NCI-H1930 (cell line): Measurements from ENCODE around the gene NNT.
A peak's percentile ranks its signal among the peaks of the same experiment; 100 is the strongest.
"Not testable (repeated sequence)": the region's sequence is repeated elsewhere in the genome, so short reads cannot be mapped to it uniquely, and the experiment has no call there.

Experiments used
- DNase-seq, 2 experiments: peaks; one replicate each; lab custom pipeline; 2025; lab: John Stamatoyannopoulos, UW

The NNT gene

DNA sequence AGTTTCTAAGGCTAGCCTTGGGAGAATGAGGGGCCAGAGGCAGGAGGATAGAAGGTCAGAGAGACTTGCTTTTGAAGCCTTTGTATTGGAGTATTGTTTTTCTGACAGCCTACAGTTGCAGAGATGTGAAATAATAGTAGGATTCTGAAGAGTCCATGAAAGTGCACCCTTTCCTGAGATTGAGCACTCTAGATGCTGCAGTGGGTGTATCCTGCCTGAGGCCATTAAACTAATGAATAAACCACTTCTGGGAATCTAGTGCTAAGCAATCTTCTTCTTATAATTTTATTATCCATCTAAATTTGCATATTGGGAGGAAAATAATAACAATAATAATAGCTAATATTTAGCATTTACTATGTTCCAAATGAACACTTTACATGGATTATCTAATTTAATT is 19.3 kb upstream of the NNT start:
- DNase-seq, result no peak

DNA sequence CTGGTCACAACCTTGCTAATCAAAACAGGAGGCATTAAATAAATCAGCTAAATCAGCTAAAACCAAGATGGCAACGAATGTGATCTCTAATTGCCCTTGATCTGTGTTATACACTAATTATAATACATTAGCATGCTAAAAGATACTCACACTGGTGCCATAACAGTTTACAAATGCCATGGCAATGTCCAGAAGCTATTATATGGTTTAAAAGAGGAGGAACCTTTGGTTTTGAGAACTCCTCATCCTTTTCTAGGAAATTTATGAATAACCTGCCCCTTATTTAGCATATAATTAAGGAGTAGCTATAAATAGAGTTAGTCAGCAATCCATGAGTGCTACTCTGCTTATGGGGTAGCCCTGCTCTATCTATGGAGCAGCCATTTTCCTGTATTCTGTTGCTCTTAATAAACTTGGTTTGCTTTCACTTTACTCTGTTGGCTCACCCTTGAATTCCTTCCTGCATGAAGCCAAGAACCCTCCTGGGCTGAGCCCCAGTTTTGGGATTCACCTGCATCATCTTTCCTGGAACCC is 18.7 kb upstream of the NNT start:
- DNase-seq, result no peak

DNA sequence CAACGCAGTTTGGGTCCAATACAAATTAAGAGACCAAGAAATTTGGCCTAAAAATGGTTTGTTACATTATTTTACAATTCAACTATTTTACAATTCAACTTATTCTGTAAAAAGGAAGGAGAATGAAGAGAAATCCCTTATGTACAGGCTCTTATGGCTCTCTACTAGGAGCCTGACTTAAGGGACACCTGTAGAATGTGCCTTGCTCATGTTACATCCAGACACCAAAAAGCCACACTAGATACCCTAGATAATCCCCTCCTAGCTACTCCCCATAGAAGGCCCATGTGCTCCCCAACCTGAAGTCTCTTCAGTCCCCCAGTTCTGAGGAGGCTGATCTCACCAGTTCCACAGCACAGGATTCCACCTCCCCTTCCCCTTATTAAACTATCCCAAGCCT is 14.1 kb upstream of the NNT start:
- DNase-seq, result no peak

DNA sequence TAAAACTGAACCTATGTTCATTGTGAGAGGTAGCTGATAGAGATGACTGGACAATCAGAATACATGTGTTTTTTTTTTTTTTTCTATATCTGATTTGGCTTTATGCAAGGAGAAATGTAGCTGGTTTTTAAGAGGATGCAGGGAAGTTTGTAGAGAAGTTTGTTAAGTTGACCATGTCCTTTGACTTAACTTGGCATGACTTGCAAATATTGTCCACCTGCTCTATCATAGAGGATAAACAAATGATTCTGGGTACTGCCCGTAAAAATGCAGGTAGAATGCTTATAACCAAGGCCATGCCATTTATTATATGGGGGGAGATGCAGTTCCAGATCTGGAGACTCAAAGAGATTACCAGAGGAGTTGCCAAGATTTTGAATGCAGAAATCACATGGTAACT is 13.7 kb upstream of the NNT start:
- DNase-seq, result no peak

- no peak for DNase-seq
Measured at GRCh38 chr5:43590700-43591099, 12.3 kb upstream of the NNT start.

GRCh38 chr5:43592363-43592762 is 10.6 kb upstream of the NNT start:
- no peak for DNase-seq

DNA sequence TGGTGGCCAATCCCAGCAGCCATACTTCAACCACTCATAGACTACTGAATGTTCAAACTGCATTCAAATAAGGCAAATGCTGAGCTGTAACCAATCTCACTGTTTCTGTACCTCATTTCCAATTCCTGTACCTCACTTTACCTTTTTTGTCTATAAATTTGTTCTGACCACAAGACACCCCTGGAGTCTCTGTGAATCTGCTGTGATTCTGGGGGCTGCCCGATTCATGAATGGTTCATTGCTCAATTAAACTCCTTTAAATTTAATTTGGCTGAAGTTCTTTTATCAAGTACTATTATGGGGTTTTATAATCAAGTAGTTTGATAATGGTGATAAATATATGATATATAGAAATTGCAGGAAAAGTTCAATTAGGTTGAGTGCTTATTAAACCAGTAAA is 4.1 kb upstream of the NNT start:
- not testable (repeated sequence) for DNase-seq

GRCh38 chr5:43601454-43602260 is 1.3 kb upstream of the NNT start:
- DNase-seq, result no peak

DNA sequence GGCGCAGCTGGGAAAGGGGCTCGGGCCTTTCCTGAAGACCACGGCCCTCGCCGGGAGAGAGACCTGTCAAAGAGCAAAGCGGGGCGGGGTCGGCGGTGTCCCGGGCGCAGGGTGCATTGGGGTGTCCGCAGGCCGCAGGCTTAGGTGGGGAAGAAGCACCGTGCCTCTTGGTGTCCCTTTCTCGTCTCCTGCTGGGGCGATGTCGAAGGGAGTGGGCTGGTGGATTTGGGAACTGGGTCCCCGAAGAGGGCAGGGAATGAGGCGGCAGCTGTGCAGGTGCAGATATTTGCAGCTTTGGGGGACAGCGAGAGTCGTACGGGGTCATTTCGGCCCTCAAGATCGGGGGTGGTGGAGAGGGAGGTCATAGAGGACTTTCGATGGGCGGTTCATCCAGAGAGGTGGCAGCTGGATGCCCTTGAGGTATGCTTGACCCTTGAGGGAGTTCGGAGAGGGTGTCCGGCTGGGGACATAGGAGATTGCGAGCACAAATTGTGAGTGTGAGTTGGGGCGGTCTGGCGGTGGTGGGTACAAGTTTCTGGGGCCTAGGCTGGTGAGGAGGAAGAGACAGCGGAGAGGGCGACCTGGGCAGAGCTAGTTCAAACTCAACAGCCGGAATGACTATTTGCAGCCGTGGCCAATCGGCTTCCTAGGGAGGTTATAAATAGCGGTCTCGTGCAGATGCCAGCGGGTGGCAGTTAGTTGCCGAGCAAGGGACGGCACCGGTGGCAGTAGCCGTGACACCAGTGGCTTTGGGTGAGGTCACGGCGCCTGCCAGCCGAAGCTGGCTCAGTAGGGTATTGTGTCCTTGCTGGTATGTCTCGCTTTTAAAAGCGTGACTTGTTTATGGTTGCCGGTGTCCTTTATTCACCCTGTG is 601 bp downstream of the NNT start:
- no peak for DNase-seq

DNA sequence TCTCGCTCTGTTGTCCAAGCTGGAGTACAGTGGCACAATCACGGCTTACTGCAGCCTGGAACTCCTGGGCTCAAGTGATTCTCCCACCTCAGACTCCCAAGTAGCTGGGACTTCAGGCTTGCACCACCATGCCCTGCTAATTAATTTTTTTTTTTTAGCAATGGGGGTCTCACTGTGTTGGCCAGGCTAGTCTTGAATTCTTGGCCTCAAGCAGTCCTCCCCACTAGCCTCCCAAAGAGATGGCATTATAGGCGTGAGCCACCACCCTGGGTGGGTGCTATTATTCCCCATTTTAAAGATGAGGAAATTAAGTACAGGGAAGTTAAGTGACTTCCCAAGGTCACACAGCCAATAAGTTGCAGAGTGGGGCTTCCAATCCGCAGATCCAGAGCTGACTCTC is 1.7 kb downstream of the NNT start:
- DNase-seq, result no peak

DNA sequence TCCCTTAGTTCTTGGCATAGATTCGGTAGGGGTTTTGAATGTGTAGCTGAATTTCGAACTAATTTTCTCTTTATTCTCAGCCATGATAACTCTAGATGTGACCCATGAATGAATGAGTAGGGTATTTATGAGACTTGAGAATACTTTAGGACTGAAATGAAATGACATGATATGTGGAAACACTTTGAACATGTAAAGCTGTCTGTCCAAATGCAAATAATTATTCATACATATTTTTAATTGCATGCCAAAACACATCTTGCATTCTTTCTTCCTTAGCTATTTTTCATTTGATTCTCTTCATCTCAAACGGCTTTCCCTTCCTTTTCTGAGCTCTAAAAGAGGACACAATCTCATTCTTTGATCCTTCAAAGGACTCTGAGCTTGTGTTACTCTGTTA is 3.4 kb downstream of the NNT start:
- no peak for DNase-seq

- DNase-seq, result no peak
Measured at GRCh38 chr5:43608406-43608805, 5.4 kb downstream of the NNT start.

- DNase-seq, result no peak
Measured at GRCh38 chr5:43609752-43610151, 6.8 kb downstream of the NNT start.

DNA sequence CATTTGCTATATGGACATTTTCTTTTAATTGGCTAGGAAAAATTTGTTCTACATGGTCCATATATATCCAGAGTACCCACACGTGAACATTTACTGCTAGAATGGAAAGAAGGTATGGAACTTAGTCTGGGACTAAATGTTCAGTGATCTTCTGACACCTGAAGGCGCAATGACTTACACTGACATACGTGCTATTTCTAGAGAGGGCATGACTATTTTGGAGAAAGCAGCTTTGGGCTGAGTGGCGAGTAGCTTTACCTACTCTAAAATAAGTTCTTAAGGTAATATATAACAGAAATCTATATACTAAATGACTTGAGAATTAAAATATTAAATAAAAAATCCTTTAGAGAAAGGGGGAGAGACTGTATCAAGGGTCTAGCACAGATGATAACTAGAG is 10.4 kb downstream of the NNT start:
- DNase-seq, result no peak

- DNase-seq, result no peak
Measured at GRCh38 chr5:43615445-43616184, 12.6 kb downstream of the NNT start.

DNA sequence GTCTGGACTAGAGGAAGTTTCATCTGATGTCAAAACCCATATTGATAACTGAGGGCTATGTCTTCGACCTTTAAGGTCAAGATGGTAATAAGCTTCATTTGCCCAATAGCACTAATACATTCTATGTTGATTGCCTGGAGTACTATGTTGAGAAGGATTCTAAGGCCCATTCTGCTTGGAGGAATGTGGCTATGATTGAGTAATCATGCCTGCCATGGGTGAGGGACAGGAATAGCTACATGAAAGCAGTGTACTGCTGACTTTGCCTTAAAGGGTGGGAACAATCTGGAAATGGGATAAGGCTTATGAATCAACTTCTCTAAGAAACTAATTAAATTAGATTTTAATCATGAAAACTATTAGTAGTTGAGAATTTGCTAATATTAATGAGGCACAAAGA is 13.6 kb downstream of the NNT start:
- no peak for DNase-seq

DNA sequence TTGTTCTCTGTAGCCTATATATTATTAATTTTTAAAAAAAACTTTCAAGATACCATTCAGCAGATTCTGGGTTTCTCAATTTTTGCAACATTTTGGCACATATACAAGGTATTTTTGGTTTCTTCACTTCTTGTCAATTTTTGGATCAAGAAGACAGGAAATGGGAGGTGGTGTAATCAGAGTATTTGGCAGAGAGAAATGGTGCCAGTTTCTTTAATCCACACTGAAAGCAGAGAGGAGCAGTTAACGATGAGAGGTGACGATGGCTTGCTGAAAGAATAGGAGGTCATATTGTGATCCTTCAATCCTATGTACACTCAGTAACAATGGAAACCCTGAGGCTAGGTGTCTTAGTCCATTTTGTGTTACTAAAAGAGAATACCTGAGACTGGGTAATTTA is 16.4 kb downstream of the NNT start:
- no peak for DNase-seq

DNA sequence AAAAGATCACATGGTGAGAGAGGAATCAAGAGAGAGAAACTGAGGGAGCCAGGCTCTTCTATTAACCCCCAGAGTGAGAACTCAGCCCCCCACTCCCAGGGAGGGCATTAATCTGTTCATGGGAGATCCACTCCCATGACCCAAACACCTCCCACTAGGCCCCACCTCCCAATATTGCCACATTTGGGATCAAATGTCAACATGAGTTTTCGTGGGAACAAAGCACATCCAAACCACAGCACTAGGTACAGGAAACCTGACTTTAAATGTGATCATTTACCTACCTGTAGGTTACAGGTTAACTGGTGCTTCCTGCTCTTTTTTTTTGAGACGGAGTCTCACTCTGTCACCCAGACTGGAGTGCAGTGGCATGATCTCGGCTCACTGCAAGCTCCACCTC is 16.9 kb downstream of the NNT start:
- no peak for DNase-seq

- DNase-seq, result no peak
Measured at GRCh38 chr5:43620944-43621505, 18.0 kb downstream of the NNT start.

DNA sequence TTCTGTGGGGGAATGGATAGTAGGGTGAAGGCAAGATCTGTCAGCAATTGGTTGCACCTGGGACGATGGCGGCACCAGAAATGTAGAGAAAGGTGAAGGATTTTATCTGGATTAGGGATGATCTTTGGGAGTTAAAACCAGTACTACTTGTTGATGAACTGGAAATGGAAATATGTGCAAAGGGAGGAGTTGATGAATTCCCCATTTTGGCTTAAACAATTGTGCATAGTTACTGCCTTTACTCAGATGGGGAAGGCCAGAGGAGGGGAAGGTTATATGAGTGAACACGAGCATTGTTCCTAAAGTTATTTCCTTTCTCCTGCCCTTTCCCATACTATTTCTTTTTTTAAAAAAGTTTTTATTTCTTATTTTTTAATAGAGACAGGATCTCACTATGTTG is 19.1 kb downstream of the NNT start:
- no peak for DNase-seq

DNA sequence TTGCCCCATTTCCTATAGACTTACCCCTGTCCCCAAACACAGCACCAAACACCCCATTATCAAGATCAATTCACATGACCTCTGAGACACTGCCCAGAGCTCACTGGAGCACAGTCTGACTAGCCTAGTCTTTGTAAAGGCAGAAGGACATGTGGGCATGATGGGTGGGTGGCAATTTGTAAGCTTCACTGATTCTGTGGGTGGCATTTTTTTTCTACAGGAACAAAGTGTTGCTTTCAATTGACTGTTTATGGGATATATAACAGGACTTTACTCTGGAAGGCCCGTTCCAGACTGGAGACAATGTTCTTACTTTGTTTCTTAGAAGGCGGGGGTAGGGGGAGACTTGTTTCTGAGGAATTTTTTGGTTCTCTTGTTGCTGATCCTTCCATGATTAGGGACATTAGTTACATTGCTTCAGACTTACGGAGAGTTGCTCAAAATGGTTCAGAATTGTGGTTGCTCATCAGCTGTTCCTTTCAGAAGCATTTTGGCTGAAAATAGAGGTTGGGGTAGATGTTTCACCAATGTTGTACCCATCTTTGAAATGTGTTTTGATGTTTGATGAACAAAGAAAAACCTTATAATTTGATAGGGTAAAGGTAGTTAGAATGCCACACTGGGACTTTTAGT is 20.2 kb downstream of the NNT start:
- DNase-seq, result no peak

- DNase-seq, result peak; percentile 64 to 65
Measured at GRCh38 chr5:43627028-43627427, 24.0 kb downstream of the NNT start.
